Keratinocyte (primary cell): ENCODE measurements around the gene BEST1.

Experiments
- EZH2 ChIP-seq: IDR thresholded peaks from one replicate; pipeline ENCODE4 v1.6.1; 2012; ENCODE audit warnings: inconsistent platforms, mild to moderate bottlenecking, low read length, moderate library complexity
- TF ChIP-seq, protein P1 (sequence below), 3 experiments: IDR thresholded peaks in 1 of 3; conservative IDR thresholded peaks in 1 of 3; optimal IDR thresholded peaks in 1 of 3; 2 replicates in 2 of 3; 3 replicates in 1 of 3; pipeline versions ENCODE3 to v1.5.1; 2011; ENCODE audit warnings: low read length in 3 of 3, mild to moderate bottlenecking in 3 of 3, moderate library complexity in 2 of 3, control low read depth in 1 of 3, inconsistent platforms in 1 of 3; ENCODE audit not compliant: insufficient read depth in 2 of 3; ENCODE audit errors: extremely low read depth in 1 of 3

DNA sequence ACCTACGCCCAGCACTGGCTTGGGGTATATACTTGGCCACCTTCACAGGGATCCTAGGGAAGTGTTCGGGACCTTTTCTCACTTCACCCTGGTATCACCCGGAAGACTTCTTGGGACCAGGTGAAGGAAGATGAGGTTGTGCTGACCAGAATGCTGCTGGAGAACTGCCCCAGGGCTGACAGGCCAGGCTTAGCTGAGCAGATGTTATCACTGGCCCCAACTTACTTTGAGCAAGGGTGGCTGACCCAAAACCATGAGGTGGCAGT lies 12.8 kb downstream of the BEST1 start:
- TF ChIP-seq, protein P1, sequence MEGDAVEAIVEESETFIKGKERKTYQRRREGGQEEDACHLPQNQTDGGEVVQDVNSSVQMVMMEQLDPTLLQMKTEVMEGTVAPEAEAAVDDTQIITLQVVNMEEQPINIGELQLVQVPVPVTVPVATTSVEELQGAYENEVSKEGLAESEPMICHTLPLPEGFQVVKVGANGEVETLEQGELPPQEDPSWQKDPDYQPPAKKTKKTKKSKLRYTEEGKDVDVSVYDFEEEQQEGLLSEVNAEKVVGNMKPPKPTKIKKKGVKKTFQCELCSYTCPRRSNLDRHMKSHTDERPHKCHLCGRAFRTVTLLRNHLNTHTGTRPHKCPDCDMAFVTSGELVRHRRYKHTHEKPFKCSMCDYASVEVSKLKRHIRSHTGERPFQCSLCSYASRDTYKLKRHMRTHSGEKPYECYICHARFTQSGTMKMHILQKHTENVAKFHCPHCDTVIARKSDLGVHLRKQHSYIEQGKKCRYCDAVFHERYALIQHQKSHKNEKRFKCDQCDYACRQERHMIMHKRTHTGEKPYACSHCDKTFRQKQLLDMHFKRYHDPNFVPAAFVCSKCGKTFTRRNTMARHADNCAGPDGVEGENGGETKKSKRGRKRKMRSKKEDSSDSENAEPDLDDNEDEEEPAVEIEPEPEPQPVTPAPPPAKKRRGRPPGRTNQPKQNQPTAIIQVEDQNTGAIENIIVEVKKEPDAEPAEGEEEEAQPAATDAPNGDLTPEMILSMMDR (optimal IDR thresholded peaks at IDR 0.05 in 1 of 3, IDR thresholded peaks at IDR 0.05 in 1 of 3, conservative IDR thresholded peaks at IDR 0.05 in 1 of 3; ENCODE audit: extremely low read depth in 1 of 3, insufficient read depth in 2 of 3, low read length in 3 of 3) = no peak
- no peak for TF ChIP-seq EZH2
